A549 (cell line): Measurements from ENCODE around the gene KRI1. TPM values are rescaled to one million over a fixed set of nuclear protein-coding genes. Genes with fewer than 3 reads are reported as not detected.

Experiments used
- ATAC-seq, 2 experiments: fragments of 200-7000 bp in 1 of 2; fragments of >200 bp in 1 of 2; cut with Nextera tagmentation in 1 of 2; cut with Tn5 transposase in 1 of 2; 3 replicates each; pipeline versions ENCODE4 v1.8.0 to v1.9.1; 2018 to 2020; ENCODE audit warnings: mild to moderate bottlenecking in 1 of 2, moderate library complexity in 1 of 2
- CTCF ChIA-PET: fragments of 300-600 bp; sonication (Branson Sonifier 250); formaldehyde crosslinking; extraction: SDS; loops from one replicate; lab custom pipeline; 2021; ENCODE audit warnings: antibody characterized with exemption, inconsistent platforms; lab: Yijun Ruan, JAX
- POLR2A ChIA-PET: fragments of 350-600 bp; formaldehyde crosslinking; extraction: SDS; loops from one replicate; lab custom pipeline; 2021; ENCODE audit warnings: antibody characterized with exemption, inconsistent platforms; lab: Yijun Ruan, JAX
- DNase-seq, 2 experiments: peaks; one replicate each; pipeline versions ENCODE4 v3.0.0 to v3.0.0-alpha.2; 2011 to 2016; ENCODE audit warnings: low read depth in 1 of 2, low spot score in 1 of 2
- FAIRE-seq: peaks from 2 replicates; lab custom pipeline; 2011; peaks lifted over from hg19 to GRCh38; lab: Jason Lieb, UNC
- H3K27ac ChIP-seq, 2 experiments: fragments of >200 bp; sonication (Bioruptor Twin); formaldehyde crosslinking; 3 replicates each; pipeline ENCODE4 v1.5.1; 2016 to 2017
- H3K4me1 ChIP-seq: fragments of >200 bp; sonication (Bioruptor Twin); formaldehyde crosslinking; 3 replicates; pipeline ENCODE4 v1.6.1; 2016
- H3K4me2 ChIP-seq: fragments of >200 bp; sonication (Bioruptor Twin); formaldehyde crosslinking; 3 replicates; pipeline ENCODE4 v1.6.1; 2016
- H3K4me3 ChIP-seq: fragments of >200 bp; sonication (Bioruptor Twin); formaldehyde crosslinking; 3 replicates; pipeline ENCODE4 v1.5.1; 2016
- H3K9me3 ChIP-seq: fragments of >200 bp; sonication (Bioruptor Twin); formaldehyde crosslinking; 3 replicates; pipeline ENCODE4 v1.6.1; 2016
- ATOH8 ChIP-seq: fragments of 250-450 bp; sonication (Bioruptor Pico); IDR thresholded peaks from 2 replicates; pipeline ENCODE4 v1.5.0; 2020; ENCODE audit warnings: low read depth, mild to moderate bottlenecking, moderate library complexity
- CBX2 ChIP-seq: fragments of 200-600 bp; sonication (generic); IDR thresholded peaks from 2 replicates; pipeline ENCODE4 v1.6.1; 2016; ENCODE audit warnings: low read depth, mild to moderate bottlenecking, borderline replicate concordance
- CBX8 ChIP-seq: fragments of 200-600 bp; sonication (generic); IDR thresholded peaks from 2 replicates; pipeline ENCODE4 v1.6.1; 2016
- CTCF ChIP-seq: fragments of >200 bp; sonication (Bioruptor Twin); formaldehyde crosslinking; IDR thresholded peaks from 3 replicates; pipeline ENCODE4 v1.5.1; 2016
- E2F6 ChIP-seq: IDR thresholded peaks from 2 replicates; pipeline ENCODE4 v1.6.1; 2012; ENCODE audit warnings: low read depth, borderline replicate concordance
- ELK1 ChIP-seq: fragments of 150-350 bp; IDR thresholded peaks from 2 replicates; pipeline ENCODE4 v1.6.1; 2014; ENCODE audit warnings: low read depth, mild to moderate bottlenecking, low read length
- FOSB ChIP-seq: fragments of 250-450 bp; sonication (Bioruptor Pico); IDR thresholded peaks from 2 replicates; pipeline ENCODE4 v1.5.0; 2020; ENCODE audit warnings: mild to moderate bottlenecking, moderate library complexity
- HDAC2 ChIP-seq: fragments of 200-600 bp; sonication (generic); IDR thresholded peaks from 2 replicates; pipeline ENCODE4 v1.6.1; 2016
- HES2 ChIP-seq: fragments of >200 bp; sonication (Bioruptor Twin); formaldehyde crosslinking; IDR thresholded peaks from 2 replicates; pipeline ENCODE4 v1.6.1; 2016
- JUNB ChIP-seq: fragments of >200 bp; sonication (Bioruptor Twin); formaldehyde crosslinking; IDR thresholded peaks from 2 replicates; pipeline ENCODE4 v1.6.1; 2016
- MAZ ChIP-seq: fragments of 150-350 bp; IDR thresholded peaks from 2 replicates; pipeline ENCODE4 v1.6.1; 2014; ENCODE audit warnings: antibody characterized with exemption, low read depth, low read length, borderline replicate concordance
- MYC ChIP-seq: IDR thresholded peaks from 2 replicates; pipeline ENCODE4 v1.6.1; 2012; ENCODE audit warnings: mild to moderate bottlenecking, inconsistent platforms, low read length, improper control_type of control experiment, borderline replicate concordance
- PBX3 ChIP-seq: IDR thresholded peaks from 2 replicates; pipeline ENCODE4 v1.6.1; 2012
- PHF8 ChIP-seq: fragments of 200-600 bp; sonication (generic); IDR thresholded peaks from 2 replicates; pipeline ENCODE4 v1.6.1; 2016; ENCODE audit warnings: low read depth, mild to moderate bottlenecking, antibody characterized with exemption, moderate library complexity, borderline replicate concordance
- POLR2AphosphoS2 ChIP-seq: conservative IDR thresholded peaks from 2 replicates; pipeline ENCODE4 v1.6.1; 2012; ENCODE audit warnings: low read length, improper control_type of control experiment, inconsistent platforms
- RCOR1 ChIP-seq: fragments of 150-350 bp; IDR thresholded peaks from 2 replicates; pipeline ENCODE4 v1.6.1; 2014; ENCODE audit warnings: antibody characterized with exemption, low read length, low read depth
- RNF2 ChIP-seq: fragments of 200-600 bp; sonication (generic); IDR thresholded peaks from 2 replicates; pipeline ENCODE4 v1.6.1; 2016; ENCODE audit warnings: low read depth, mild to moderate bottlenecking, antibody characterized with exemption, moderate library complexity, borderline replicate concordance
- TFCP2L1 ChIP-seq: fragments of 250-450 bp; sonication (Bioruptor Pico); IDR thresholded peaks from 2 replicates; pipeline ENCODE4 v1.5.0; 2021; ENCODE audit warnings: mild to moderate bottlenecking
- USF2 ChIP-seq: fragments of 450-650 bp; IDR thresholded peaks from 2 replicates; pipeline ENCODE4 v1.6.1; 2014; ENCODE audit warnings: antibody characterized with exemption
- WGBS: methylation state at CpG from one replicate; pipeline ENCODE4 v1.1.6; 2017; ENCODE audit errors: missing lambda C conversion rate; 5-methylcytosine and 5-hydroxymethylcytosine counted together
- polyA plus RNA-seq, 4 experiments: library from polyadenylated mRNA; depleted of rRNA in 3 of 4; stranded (reverse); fragments of >200 nt; fragmentation: RNase III in 1 of 4; extraction: RNeasy Plus Mini Kit Qiagen cat#74134 plus additional on column Dnase treatment in 1 of 4; gene quantifications; 2 replicates in 3 of 4; 3 replicates in 1 of 4; pipeline ENCODE4 v1.2.3, GENCODE V29; 2011 to 2017

The KRI1 gene
- polyA plus RNA-seq, 2 of the 4 experiments (the other 2 are of a cell fraction), result 21.6 to 25.6 TPM

GRCh38 chr19:10535613-10536012, 30.2 kb downstream of the KRI1 start:
- no peak overlapping the region for H3K27ac ChIP-seq
- POLR2A ChIA-PET, result interaction anchor here (0.7 kb wide), 1 partner anchor 118 kb away, joined by 8 read pairs; no protein-coding TSS in a partner anchor
- H3K9me3 ChIP-seq, result no peaks in the 10 kb centered on the region
- no peak for TF ChIP-seq JUNB
- no peak for TF ChIP-seq RCOR1
- no peak for TF ChIP-seq HDAC2
- TF ChIP-seq ELK1, result no peak
- TF ChIP-seq USF2, result no peak
- TF ChIP-seq MAZ, result no peak
- TF ChIP-seq ATOH8 (CRISPR knock-in tag), result no peak
- TF ChIP-seq MYC, result no peak
- no peak for TF ChIP-seq E2F6
- TF ChIP-seq PHF8, result no peak
- TF ChIP-seq PBX3, result no peak
- no peak for TF ChIP-seq POLR2AphosphoS2
- TF ChIP-seq HES2, result no peak
- H3K4me1 ChIP-seq, result no peaks in the 10 kb centered on the region
- H3K4me3 ChIP-seq, result no peak overlapping the region
- FAIRE-seq, result no peak
- CTCF ChIA-PET, result interaction anchor here (0.9 to 1.8 kb wide), 4 partner anchors 16 to 164 kb away, joined by 3 to 5 read pairs (median 3); no protein-coding TSS in a partner anchor
- ATAC-seq, result no peak
- DNase-seq, result no peak
- no peak overlapping the region for H3K4me2 ChIP-seq
- 60% methylated on average over 6 of the region's 6 CpGs for WGBS

- H3K4me3 ChIP-seq, result no peak overlapping the region
- no peaks in the 10 kb centered on the region for H3K4me1 ChIP-seq
- H3K4me2 ChIP-seq, result no peak overlapping the region
- no peaks in the 10 kb centered on the region for H3K9me3 ChIP-seq
- ChIA-PET CTCF (interaction anchor here (1.2 kb wide), 1 partner anchor 23 kb away, joined by 5 read pairs; no protein-coding TSS in a partner anchor), POLR2A (no interaction called here)
- DNase-seq (peak in 1 of 2 experiments; percentile 29), FAIRE-seq (no peak), ATAC-seq (no peak)
- 68% methylated on average over 10 of the region's 10 CpGs for WGBS
- TF ChIP-seq PBX3 (no peak), CBX8 (no peak), CBX2 (no peak), E2F6 (no peak), CTCF (no peak), FOSB (CRISPR knock-in tag) (no peak), TFCP2L1 (CRISPR knock-in tag) (no peak), RNF2 (no peak), PHF8 (no peak)
- no peak overlapping the region for H3K27ac ChIP-seq
These were observed 32.0 kb downstream of the KRI1 start for GRCh38 chr19:10533646-10534386.
